Stomach smooth muscle (tissue), 2 donors: Measurements from ENCODE around the gene SLC25A45.
"Not testable (repeated sequence)": the region's sequence is repeated elsewhere in the genome, so short reads cannot be mapped to it uniquely, and the experiment has no call there.

Experiments
- H3K27ac ChIP-seq: one replicate; pipeline ENCODE4 v1.7.0; 2013; ENCODE audit warnings: mild to moderate bottlenecking, low read length, inconsistent platforms
- H3K27me3 ChIP-seq, 2 donors: one replicate each; pipeline ENCODE4 v1.7.0; 2013; ENCODE audit warnings: low read length in 2 of 2; ENCODE audit not compliant: insufficient read depth in 2 of 2, control insufficient read depth in 1 of 2
- H3K36me3 ChIP-seq, 2 donors: one replicate each; pipeline ENCODE4 v1.7.0; 2013; ENCODE audit warnings: low read length in 2 of 2; ENCODE audit not compliant: control insufficient read depth in 2 of 2, insufficient read depth in 2 of 2
- H3K4me1 ChIP-seq: one replicate; pipeline ENCODE4 v1.7.0; 2013; ENCODE audit warnings: low read length; ENCODE audit not compliant: control insufficient read depth, insufficient read depth
- H3K4me3 ChIP-seq, 2 donors: one replicate each; pipeline ENCODE4 v1.7.0; 2013; ENCODE audit warnings: low read length in 2 of 2
- H3K9ac ChIP-seq, 2 donors: one replicate each; pipeline ENCODE4 v1.7.0; 2013; ENCODE audit warnings: low read length in 2 of 2, mild to moderate bottlenecking in 1 of 2
- H3K9me3 ChIP-seq, 2 donors: one replicate each; pipeline ENCODE4 v1.7.0; 2013; ENCODE audit warnings: low read length in 2 of 2; ENCODE audit not compliant: control insufficient read depth in 2 of 2
- donor health status: healthy.
- donor health status: Pancreatic carcinoma.

The SLC25A45 gene

DNA sequence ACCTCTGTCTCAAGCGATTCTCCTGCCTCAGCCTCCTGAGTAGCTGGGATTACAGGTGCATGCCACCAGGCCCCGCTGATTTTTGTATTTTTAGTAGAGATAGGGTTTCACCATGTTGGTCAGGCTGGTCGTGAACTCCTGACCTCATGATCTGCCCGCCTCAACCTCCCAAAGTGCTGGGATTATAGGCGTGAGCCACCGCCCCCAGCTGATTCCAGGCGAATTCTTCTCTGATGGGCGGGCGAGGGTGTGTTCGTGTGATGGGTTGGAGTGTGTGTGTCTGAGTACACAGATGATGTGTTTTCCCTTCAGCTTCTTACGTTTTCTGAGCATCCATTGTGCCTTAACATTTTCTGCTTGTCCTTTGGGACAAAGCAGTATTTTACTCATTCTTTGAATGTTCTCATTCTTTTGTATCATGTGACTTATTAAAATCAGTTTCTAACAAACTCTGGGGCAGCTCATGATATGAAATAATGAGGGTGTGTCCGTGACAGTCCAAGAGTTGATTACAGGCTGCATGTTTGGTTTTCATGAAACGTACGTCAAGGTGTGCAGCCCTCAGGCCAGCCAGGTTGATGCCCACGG is 30.7 kb upstream of the SLC25A45 start:
- Histone ChIP-seq H3K4me1 (peaks cover 23% of the 10 kb centered on the region), H3K36me3 (peaks cover 0 to 12% of the 10 kb centered on the region in 2 donors)
- not testable (repeated sequence) for H3K4me3 ChIP-seq, H3K9me3 ChIP-seq, H3K27me3 ChIP-seq, H3K9ac ChIP-seq, H3K27ac ChIP-seq

DNA sequence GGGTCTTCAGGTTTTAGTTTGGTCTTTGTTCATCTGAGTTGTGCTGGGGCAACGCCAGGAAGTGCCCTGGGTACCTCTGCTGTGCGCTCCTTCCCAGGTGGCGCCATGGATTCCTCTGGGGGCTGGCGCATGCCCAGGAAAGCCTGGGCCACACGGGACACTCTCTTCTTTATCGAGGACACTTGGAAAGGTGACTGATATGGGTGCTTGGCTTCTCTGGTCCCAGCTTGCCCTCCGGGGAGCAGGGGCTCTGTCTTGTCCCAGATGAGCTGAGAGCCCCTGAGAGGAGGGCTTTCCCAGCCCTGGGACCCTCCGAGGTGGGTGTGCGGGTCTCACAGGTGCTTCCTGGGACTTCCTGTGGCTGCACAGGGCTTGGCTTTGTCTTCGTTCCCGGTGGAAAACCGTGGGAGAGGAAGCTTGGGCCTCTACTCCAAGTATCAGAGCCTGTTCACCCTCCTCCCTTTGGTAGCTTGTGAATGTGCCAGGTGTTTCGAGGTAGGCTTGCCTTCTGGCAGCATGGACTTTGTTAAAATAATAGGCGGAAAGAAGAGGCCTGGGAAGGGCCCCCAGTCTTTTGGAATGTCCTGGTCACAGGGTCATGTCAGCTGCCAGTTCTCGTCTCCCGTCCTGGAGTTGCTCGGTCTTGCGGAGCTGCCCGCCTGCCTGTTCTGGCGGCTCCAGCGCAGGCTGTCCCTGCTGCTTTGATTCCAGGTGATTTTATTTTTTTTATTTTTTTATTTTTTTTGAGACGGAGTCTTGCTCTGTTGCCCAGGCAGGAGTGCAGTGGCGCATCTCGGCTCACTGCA is 30.0 kb upstream of the SLC25A45 start:
- H3K4me3 ChIP-seq = no peak overlapping the region
- H3K9me3 ChIP-seq = no peaks in the 10 kb centered on the region
- H3K27me3 ChIP-seq = no peaks in the 10 kb centered on the region
- H3K36me3 ChIP-seq = peaks cover 0 to 12% of the 10 kb centered on the region in 2 donors
- no peak overlapping the region for H3K9ac ChIP-seq
- H3K27ac ChIP-seq = no peak overlapping the region
- H3K4me1 ChIP-seq = peaks cover 16% of the 10 kb centered on the region

DNA sequence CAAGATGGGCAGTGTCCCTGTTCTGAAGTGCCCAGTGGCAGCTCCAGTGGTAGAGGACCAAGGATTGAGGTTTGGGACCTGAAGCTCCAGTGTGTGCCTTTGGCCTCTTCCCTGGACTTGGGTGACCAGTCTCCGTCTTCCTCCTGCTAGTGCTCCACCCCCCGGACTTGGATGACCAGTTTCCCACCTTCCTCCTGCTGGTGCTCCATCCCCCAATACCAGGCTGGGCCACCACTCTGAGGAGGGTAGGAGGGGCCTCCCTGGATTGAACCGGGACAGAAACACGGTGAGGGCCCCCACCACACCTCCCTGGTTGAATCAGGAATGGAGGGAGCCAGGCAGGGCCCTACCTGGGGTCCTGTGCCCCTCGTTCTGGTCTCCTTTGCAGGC is 29.2 kb upstream of the SLC25A45 start:
- Histone ChIP-seq H3K4me1 (peaks cover 8% of the 10 kb centered on the region), H3K9me3 (no peaks in the 10 kb centered on the region), H3K27me3 (no peaks in the 10 kb centered on the region), H3K27ac (no peak overlapping the region), H3K4me3 (no peak overlapping the region), H3K9ac (no peak overlapping the region), H3K36me3 (peaks cover 0 to 12% of the 10 kb centered on the region in 2 donors)

DNA sequence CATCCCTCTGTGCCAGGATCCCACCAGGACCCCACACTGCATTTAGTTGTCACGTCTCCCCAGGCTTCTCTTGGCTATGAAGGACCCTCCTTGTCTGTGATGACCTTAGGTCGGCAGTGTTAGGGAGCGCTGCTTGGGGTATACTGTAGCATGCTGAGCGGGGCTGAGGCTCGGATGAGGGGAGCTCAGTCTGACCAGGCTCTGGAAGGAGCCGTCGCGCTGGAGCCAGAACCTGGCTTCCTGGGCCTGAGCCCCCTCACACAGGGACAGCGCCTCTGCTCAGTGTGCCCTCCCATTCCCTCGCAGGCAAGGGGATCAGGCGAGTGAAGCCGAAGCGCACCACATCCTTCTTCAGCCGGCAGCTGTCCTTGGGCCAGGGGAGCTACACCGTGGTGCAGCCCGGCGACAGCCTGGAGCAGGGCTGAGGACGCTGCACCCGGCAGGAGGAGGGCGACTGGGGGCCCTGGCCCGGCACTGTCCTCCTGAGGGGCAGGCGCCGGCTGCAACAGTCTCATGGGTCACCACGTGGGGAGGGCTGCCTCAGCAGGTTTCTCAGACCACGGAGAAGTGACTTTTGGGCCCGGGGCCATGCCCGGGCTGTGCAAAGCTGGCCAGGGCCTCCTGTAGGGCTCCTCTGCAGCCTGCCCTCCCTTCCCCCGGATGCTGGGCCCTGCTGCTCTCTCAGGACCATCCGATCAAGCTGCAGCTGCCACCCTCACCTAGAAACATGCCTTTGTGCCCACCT is 28.7 kb upstream of the SLC25A45 start:
- no peaks in the 10 kb centered on the region for H3K27me3 ChIP-seq
- H3K9ac ChIP-seq = no peak overlapping the region
- H3K4me1 ChIP-seq = peaks cover 3% of the 10 kb centered on the region
- no peaks in the 10 kb centered on the region for H3K9me3 ChIP-seq
- peaks cover 0 to 12% of the 10 kb centered on the region in 2 donors for H3K36me3 ChIP-seq
- H3K27ac ChIP-seq = no peak overlapping the region
- no peak overlapping the region for H3K4me3 ChIP-seq

DNA sequence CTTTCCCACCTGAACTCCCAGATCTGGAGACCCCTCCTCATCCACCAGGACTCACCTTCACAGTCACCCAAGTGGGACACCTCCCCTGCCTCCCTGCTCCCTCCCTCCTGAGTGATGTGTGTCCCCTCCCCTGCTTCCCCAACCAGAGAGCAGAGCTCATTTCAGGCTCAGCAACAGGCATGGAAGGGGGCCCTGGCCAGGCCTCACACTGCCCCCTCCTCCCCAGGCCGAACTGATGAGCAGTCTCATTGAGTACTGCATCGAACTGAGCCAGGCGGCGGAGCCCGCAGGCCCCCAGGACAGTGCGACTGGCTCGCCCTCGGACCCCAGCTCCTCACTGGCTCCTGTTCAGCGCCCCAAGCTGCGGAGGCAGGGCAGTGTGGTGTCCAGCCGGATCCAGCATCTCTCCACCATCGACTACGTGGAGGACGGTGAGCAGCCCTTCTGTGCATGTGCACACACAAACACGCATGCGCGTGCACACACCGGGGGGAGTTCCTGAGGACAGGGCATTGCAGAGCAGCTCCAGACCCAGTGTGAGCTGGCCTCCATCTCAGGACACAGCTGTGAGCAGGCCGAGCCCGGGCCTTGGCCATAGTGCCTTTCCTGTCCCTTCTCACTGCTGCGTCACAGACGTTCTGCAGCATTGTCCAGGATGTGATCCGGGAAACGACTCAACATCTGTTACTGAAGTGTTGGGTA is 22.3 kb upstream of the SLC25A45 start:
- Histone ChIP-seq H3K9ac (no peak overlapping the region), H3K36me3 (peaks cover 11 to 25% of the 10 kb centered on the region in 2 donors), H3K27ac (no peak overlapping the region), H3K27me3 (no peaks in the 10 kb centered on the region), H3K4me3 (no peak overlapping the region), H3K4me1 (peaks cover 5% of the 10 kb centered on the region), H3K9me3 (no peaks in the 10 kb centered on the region)

DNA sequence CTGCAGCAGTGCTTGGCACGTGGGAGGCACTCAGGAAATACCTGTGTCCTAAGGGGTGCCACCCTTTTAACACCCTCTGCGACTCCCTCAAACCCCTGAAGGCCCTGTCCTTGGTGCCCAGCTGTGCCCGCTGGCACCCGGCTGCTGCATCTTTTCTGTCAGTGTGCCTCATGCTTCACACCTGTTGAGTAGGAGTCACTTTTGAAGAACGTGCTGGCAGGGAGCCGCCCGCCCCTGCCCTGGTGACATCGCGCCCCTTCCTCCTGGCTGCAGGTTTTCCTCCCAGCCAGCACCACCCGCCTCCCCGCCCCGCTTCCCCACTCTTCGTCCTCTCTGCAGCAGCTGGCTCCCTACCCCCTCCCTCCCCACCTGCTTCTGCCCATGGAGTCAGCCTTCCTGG is 21.8 kb upstream of the SLC25A45 start:
- H3K27ac ChIP-seq = no peak overlapping the region
- no peaks in the 10 kb centered on the region for H3K27me3 ChIP-seq
- H3K9ac ChIP-seq = no peak overlapping the region
- H3K9me3 ChIP-seq = no peaks in the 10 kb centered on the region
- peaks cover 5% of the 10 kb centered on the region for H3K4me1 ChIP-seq
- H3K36me3 ChIP-seq = peaks cover 11 to 23% of the 10 kb centered on the region in 2 donors
- no peak overlapping the region for H3K4me3 ChIP-seq

DNA sequence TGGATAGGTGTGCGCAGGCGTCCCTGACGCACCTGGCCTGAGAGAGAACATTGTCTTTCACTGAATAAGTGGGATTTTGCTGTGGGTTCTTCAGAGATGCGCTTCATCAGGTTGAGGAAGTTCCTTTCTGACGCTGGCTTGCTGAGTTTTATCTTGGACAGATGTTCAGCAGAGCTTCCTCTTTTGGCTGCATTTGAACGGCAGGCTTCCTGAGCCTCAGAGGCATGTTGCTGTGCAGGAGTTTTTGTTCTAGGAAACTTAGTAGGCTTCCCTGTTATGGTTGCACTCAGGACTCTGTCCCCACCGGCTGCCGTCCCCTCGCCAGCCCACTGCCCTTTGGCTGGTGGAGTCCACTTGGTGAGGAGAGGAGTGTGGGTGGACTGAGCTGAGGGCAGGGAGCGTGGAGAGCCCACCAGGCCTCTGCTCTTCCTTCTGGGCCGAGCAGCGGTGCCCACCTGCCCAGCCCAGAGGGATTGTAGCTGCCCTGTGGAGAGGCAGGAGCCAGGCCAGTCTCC is 21.2 kb upstream of the SLC25A45 start:
- Histone ChIP-seq H3K4me1 (peaks cover 5% of the 10 kb centered on the region), H3K27ac (no peak overlapping the region), H3K9me3 (no peaks in the 10 kb centered on the region), H3K9ac (no peak overlapping the region), H3K36me3 (peaks cover 11 to 23% of the 10 kb centered on the region in 2 donors), H3K4me3 (no peak overlapping the region), H3K27me3 (no peaks in the 10 kb centered on the region)

DNA sequence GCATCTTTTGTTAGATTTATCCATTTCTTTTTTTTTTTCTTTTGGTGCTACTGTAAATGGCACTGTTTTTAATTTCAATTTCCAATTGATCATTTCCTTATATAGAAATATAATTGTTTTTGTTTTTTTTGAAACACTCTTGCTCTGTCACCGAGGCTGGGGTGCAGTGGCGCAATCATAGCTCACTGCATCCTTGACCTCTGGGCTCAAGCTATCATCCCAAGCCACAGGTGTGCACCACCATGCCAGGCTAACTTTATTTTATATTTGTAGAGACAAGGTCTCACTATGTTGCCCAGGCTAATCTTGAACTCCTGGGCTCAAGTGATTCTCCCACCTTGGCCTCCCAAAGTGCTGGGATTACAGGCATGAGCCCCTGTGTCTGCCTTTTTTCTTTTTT is 20.3 kb upstream of the SLC25A45 start:
- H3K4me3 ChIP-seq = no peak overlapping the region
- no peaks in the 10 kb centered on the region for H3K27me3 ChIP-seq
- H3K36me3 ChIP-seq = peaks cover 11 to 26% of the 10 kb centered on the region in 2 donors
- H3K9ac ChIP-seq = no peak overlapping the region
- H3K9me3 ChIP-seq = no peaks in the 10 kb centered on the region
- H3K4me1 ChIP-seq = peaks cover 5% of the 10 kb centered on the region
- H3K27ac ChIP-seq = no peak overlapping the region

DNA sequence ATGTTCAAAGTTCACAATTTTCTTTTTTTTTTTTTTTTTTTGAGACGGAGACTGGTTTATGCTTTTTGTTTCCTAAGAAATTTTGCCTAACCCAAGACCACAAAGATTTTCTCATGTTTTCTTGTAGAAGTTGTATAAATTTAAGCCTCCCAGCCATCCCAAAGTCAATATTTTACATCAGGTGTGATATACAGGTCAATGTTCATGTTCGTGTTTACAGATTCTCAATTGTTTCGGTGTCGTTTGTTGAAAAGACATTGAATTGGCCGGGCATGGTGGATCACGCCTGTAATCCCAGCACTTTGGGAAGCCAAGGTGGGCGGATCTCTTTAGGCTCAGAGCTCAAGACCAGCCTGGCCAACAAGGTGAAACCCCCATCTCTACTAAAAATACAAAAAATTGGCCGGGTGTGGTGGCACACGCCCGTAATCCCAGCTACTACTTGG is 19.4 kb upstream of the SLC25A45 start:
- H3K4me3 ChIP-seq = no peak overlapping the region
- no peaks in the 10 kb centered on the region for H3K9me3 ChIP-seq
- H3K9ac ChIP-seq = no peak overlapping the region
- no peak overlapping the region for H3K27ac ChIP-seq
- peaks cover 5% of the 10 kb centered on the region for H3K4me1 ChIP-seq
- H3K36me3 ChIP-seq = peaks cover 17 to 30% of the 10 kb centered on the region in 2 donors
- no peaks in the 10 kb centered on the region for H3K27me3 ChIP-seq

DNA sequence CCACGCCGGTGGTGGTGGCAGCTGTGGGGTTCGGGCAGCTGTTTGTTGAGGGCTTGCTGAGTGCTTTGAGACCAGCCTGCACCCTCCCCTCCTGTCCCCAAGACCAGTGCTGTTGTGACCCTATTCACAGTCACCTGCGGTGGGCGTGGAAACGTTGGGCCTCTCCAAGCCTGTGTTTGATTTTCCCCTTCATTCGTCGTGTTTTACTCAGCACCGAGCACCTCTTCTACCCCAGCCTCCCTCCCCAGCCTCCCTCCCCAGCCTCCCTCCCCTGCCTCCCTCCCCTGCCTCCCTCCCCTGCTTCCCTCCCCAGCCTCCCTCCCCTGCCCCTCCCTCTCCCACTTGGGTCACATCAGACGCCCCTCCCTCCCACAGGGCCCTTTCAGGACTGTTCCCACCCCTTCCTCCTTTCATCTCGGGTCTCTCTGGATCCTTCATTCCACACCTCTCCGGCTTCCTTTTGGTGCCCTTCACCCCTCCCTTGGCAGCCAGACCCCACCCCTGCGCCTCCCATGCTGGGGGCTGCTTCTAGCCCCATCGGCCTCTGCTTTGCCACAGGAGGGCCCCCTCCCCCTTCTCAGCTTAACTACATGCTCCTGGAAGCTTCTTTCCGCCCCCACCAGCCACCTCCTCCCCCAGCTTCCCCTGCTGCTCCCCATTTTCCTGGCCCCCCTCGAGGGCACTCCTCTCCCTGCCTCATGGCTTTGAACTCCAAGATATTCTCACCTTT is 18.8 kb upstream of the SLC25A45 start:
- Histone ChIP-seq H3K27me3 (no peaks in the 10 kb centered on the region), H3K27ac (no peak overlapping the region), H3K4me3 (no peak overlapping the region), H3K9me3 (no peaks in the 10 kb centered on the region), H3K4me1 (peaks cover 5% of the 10 kb centered on the region), H3K9ac (no peak overlapping the region), H3K36me3 (peaks cover 17 to 30% of the 10 kb centered on the region in 2 donors)
